Fibroblast of lung (primary cell): ENCODE data around the gene PTGS1. TPM values are rescaled to one million over a fixed set of nuclear protein-coding genes. Genes with fewer than 3 reads are reported as not detected.

ENCODE experiments used
- DNase-seq, 2 donors: peaks; one replicate each; pipeline versions ENCODE4 v3.0.0 to v3.0.0-alpha.2; 2010; ENCODE audit warnings: low read depth in 2 of 2
- H2AFZ ChIP-seq: 2 replicates; pipeline ENCODE4 v1.5.1; 2012; ENCODE audit warnings: low read length, control low read depth, inconsistent platforms
- H3K27ac ChIP-seq: 2 replicates; pipeline ENCODE4 v1.5.1; 2011; ENCODE audit warnings: low read length, control low read depth; ENCODE audit not compliant: insufficient read depth
- H3K27me3 ChIP-seq: 2 replicates; pipeline ENCODE4 v1.5.1; 2011; ENCODE audit warnings: mild to moderate bottlenecking, low read length; ENCODE audit not compliant: control insufficient read depth, insufficient read depth
- H3K36me3 ChIP-seq: 2 replicates; pipeline ENCODE4 v1.5.1; 2011; ENCODE audit warnings: low read length; ENCODE audit not compliant: control insufficient read depth, insufficient read depth
- H3K4me1 ChIP-seq: 2 replicates; pipeline ENCODE4 v1.5.1; 2011; ENCODE audit warnings: low read length; ENCODE audit not compliant: control insufficient read depth, insufficient read depth; ENCODE audit errors: extremely low read depth
- H3K4me2 ChIP-seq: 2 replicates; pipeline ENCODE4 v1.5.1; 2011; ENCODE audit warnings: low read length, control low read depth; ENCODE audit not compliant: insufficient read depth; ENCODE audit errors: extremely low read depth
- H3K4me3 ChIP-seq, 4 experiments: fragments of 200-600 bp in 1 of 4; sonication (generic) in 1 of 4; replicated peaks in 1 of 4; 2 replicates each; pipeline ENCODE4 v1.5.1; 2011 to 2016; ENCODE audit warnings: low read length in 4 of 4, low read depth in 3 of 4, mild to moderate bottlenecking in 3 of 4, control low read depth in 2 of 4, inconsistent platforms in 1 of 4, mixed read lengths in 1 of 4; ENCODE audit not compliant: insufficient read depth in 1 of 4; ENCODE audit errors: control extremely low read depth in 1 of 4
- H3K79me2 ChIP-seq: 2 replicates; pipeline ENCODE4 v1.5.1; 2012; ENCODE audit warnings: mild to moderate bottlenecking, low read length, inconsistent platforms; ENCODE audit not compliant: control insufficient read depth, insufficient read depth
- H3K9ac ChIP-seq: 2 replicates; pipeline ENCODE4 v1.5.1; 2011; ENCODE audit warnings: mild to moderate bottlenecking, low read length, control low read depth; ENCODE audit not compliant: insufficient read depth
- H3K9me3 ChIP-seq: 2 replicates; pipeline ENCODE4 v1.5.1; 2012; ENCODE audit warnings: low read depth, low read length; ENCODE audit not compliant: control insufficient read depth, insufficient read depth
- H4K20me1 ChIP-seq: 2 replicates; pipeline ENCODE4 v1.5.1; 2011; ENCODE audit warnings: low read length; ENCODE audit not compliant: control insufficient read depth, insufficient read depth; ENCODE audit errors: extremely low read depth
- EZH2 ChIP-seq: IDR thresholded peaks from 2 replicates; pipeline ENCODE4 v1.5.1; 2012; ENCODE audit warnings: low read length, control low read depth, mild to moderate bottlenecking; ENCODE audit errors: missing control alignments
- polyA plus RNA-seq, 2 donors: library from polyadenylated mRNA; depleted of rRNA in 1 of 2; stranded (reverse) in 1 of 2; unstranded in 1 of 2; fragments of >200 nt; gene quantifications; 2 replicates each; pipeline ENCODE4 v1.2.1, GENCODE V29; 2011 to 2012; ENCODE audit warnings: missing spikeins in 1 of 2
- total RNA-seq: library from RNA; depleted of rRNA; stranded (reverse); fragments of >200 nt; gene quantifications from 2 replicates; pipeline ENCODE4 v1.2.1, GENCODE V29; 2014
- TF ChIP-seq, protein P1 (sequence below), 2 donors: IDR thresholded peaks in 1 of 2; conservative IDR thresholded peaks in 1 of 2; 1 replicate in 1 of 2; 2 replicates in 1 of 2; pipeline ENCODE4 v1.5.1; 2011 to 2012; ENCODE audit warnings: low read length in 2 of 2, control low read depth in 1 of 2, inconsistent platforms in 1 of 2, low read depth in 1 of 2, mild to moderate bottlenecking in 1 of 2

The PTGS1 gene
- total and polyA plus RNA-seq, 2 donors (not counting 1 experiment from before 2014, with no cell fraction given), result 13.4 to 86.5 TPM

DNA sequence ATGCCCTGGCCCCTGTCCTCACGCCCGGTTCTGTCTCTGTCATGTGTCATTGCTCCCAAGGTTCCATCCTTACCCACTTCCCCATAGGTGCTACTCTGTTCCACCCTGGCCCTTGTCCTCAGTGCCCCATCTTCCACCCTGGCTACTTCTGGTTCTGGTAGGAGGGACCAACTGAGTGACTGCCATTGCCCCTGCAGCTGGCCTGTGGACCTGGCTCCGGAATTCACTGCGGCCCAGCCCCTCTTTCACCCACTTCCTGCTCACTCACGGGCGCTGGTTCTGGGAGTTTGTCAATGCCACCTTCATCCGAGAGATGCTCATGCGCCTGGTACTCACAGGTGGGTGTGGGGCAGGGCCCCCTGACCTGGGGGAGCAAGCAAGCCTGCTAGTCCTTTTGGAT is 7.4 kb downstream of the PTGS1 start:
- H3K36me3 ChIP-seq, result peaks cover 3% of the 10 kb centered on the region
- H3K27ac ChIP-seq, result no peak overlapping the region
- no peaks in the 10 kb centered on the region for H3K79me2 ChIP-seq
- H2AFZ ChIP-seq, result no peak overlapping the region
- no peaks in the 10 kb centered on the region for H3K9me3 ChIP-seq
- no peak for DNase-seq
- H3K27me3 ChIP-seq, result no peaks in the 10 kb centered on the region
- H4K20me1 ChIP-seq, result no peaks in the 10 kb centered on the region
- H3K4me2 ChIP-seq, result no peak overlapping the region
- TF ChIP-seq EZH2, result no peak
- TF ChIP-seq, protein P1, sequence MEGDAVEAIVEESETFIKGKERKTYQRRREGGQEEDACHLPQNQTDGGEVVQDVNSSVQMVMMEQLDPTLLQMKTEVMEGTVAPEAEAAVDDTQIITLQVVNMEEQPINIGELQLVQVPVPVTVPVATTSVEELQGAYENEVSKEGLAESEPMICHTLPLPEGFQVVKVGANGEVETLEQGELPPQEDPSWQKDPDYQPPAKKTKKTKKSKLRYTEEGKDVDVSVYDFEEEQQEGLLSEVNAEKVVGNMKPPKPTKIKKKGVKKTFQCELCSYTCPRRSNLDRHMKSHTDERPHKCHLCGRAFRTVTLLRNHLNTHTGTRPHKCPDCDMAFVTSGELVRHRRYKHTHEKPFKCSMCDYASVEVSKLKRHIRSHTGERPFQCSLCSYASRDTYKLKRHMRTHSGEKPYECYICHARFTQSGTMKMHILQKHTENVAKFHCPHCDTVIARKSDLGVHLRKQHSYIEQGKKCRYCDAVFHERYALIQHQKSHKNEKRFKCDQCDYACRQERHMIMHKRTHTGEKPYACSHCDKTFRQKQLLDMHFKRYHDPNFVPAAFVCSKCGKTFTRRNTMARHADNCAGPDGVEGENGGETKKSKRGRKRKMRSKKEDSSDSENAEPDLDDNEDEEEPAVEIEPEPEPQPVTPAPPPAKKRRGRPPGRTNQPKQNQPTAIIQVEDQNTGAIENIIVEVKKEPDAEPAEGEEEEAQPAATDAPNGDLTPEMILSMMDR (conservative IDR thresholded peaks at IDR 0.05 in 1 of 2, IDR thresholded peaks at IDR 0.05 in 1 of 2; ENCODE audit: low read depth in 1 of 2, low read length in 2 of 2), result no peak
- no peak overlapping the region for H3K4me3 ChIP-seq
- H3K9ac ChIP-seq, result no peak overlapping the region
- peaks cover 30% of the 10 kb centered on the region for H3K4me1 ChIP-seq

DNA sequence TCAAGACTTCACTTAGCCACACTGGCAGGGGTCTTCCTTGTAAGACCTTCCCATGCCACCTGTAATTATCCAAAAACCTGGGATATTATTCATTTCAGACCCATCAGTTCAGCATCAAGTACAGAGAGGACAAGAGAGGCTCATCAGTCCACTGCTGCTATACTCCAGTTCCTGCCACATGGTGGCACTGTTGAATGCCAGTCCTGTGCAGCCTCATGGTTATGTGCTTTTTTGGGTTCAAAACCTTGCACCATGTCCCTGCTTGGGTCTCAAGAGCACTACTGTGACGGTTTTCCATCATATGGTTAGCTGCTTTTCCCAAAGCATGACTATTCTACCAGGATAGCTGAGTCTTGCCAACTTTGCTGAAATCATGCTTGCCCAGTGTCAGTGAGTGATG is 8.5 kb downstream of the PTGS1 start:
- Histone ChIP-seq H3K27me3 (no peaks in the 10 kb centered on the region), H4K20me1 (no peaks in the 10 kb centered on the region), H3K4me1 (peaks cover 41% of the 10 kb centered on the region), H2AFZ (no peak overlapping the region), H3K79me2 (no peaks in the 10 kb centered on the region), H3K4me2 (no peak overlapping the region), H3K4me3 (no peak overlapping the region), H3K9ac (no peak overlapping the region), H3K36me3 (peaks cover 3% of the 10 kb centered on the region), H3K9me3 (no peaks in the 10 kb centered on the region), H3K27ac (no peak overlapping the region)
- no peak for TF ChIP-seq EZH2
- TF ChIP-seq, protein P1 (conservative IDR thresholded peaks at IDR 0.05 in 1 of 2, IDR thresholded peaks at IDR 0.05 in 1 of 2; ENCODE audit: low read depth in 1 of 2, low read length in 2 of 2), result peak; percentile 29 to 53
- no peak for DNase-seq

DNA sequence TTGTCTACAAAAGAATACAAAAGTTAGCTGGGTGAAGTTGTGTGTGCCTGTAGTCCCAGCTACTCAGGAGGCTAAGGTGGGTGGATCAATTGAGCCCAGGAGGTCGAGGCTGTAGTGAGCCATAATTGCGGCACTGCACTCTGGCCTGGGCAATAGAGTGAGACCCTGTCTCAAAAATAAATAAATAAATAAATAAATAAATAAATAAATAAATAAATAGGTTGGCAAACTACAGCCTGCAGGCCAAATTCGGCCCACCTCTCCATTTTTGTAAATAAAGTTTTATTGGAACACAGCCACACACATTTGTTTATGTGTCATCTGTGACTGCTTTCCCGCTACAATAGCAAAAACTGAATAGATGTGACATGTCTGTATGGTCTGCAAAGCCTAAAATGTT is 9.5 kb downstream of the PTGS1 start:
- H3K4me3 ChIP-seq, result no peak overlapping the region
- no peaks in the 10 kb centered on the region for H4K20me1 ChIP-seq
- no peaks in the 10 kb centered on the region for H3K79me2 ChIP-seq
- peaks cover 37% of the 10 kb centered on the region for H3K4me1 ChIP-seq
- no peak for TF ChIP-seq EZH2
- TF ChIP-seq, protein P1 (conservative IDR thresholded peaks at IDR 0.05 in 1 of 2, IDR thresholded peaks at IDR 0.05 in 1 of 2; ENCODE audit: low read depth in 1 of 2, low read length in 2 of 2), result no peak
- no peak overlapping the region for H3K4me2 ChIP-seq
- DNase-seq, result no peak
- peaks cover 3% of the 10 kb centered on the region for H3K36me3 ChIP-seq
- no peak overlapping the region for H3K9ac ChIP-seq
- H3K27ac ChIP-seq, result no peak overlapping the region
- H3K9me3 ChIP-seq, result no peaks in the 10 kb centered on the region
- H2AFZ ChIP-seq, result no peak overlapping the region
- no peaks in the 10 kb centered on the region for H3K27me3 ChIP-seq
